ENCODE data around the gene WDR91. TPM values are rescaled to one million over a fixed set of nuclear protein-coding genes. Genes with fewer than 3 reads are reported as not detected.
A peak's percentile ranks its signal among the peaks of the same experiment; 100 is the strongest.

WDR91 gene
- total and polyA plus RNA-seq, 4 donors = 11.3 to 47.8 (median 21.5) TPM

GRCh38 chr7:135201350-135201749, 10.0 kb downstream of the WDR91 start:
- H3K27me3 ChIP-seq (ENCODE audit: control insufficient read depth in 3 of 3, insufficient read depth in 3 of 3, low read length in 2 of 3) = no peaks in the 10 kb centered on the region
- H3K36me3 ChIP-seq (ENCODE audit: control insufficient read depth in 4 of 4, insufficient read depth in 4 of 4, low read length in 4 of 4) = peaks cover 23 to 40% (median 30%) of the 10 kb centered on the region in 4 donors
- DNase-seq (no peak), ATAC-seq (ENCODE audit: insufficient read depth, low FRiP score) (no peak)
- no peak overlapping the region for H3K27ac ChIP-seq (ENCODE audit: low read depth in 1 of 2, low read length in 1 of 2)
- peaks cover 0 to 2% (median 0%) of the 10 kb centered on the region in 4 donors for H3K9me3 ChIP-seq (ENCODE audit: control insufficient read depth in 4 of 4, insufficient read depth in 3 of 4, low read length in 3 of 4)
- 88 to 93% methylated on average over 2 of the region's 2 CpGs for WGBS, 2 donors
- peaks cover 0 to 43% (median 19%) of the 10 kb centered on the region in 5 donors for H3K4me1 ChIP-seq (ENCODE audit: control insufficient read depth in 5 of 5, insufficient read depth in 5 of 5, low read length in 5 of 5)
- H3K4me3 ChIP-seq = no peak overlapping the region
- no peak overlapping the region for H3K9ac ChIP-seq (ENCODE audit: insufficient read depth in 1 of 2, low read length in 2 of 2)
- TF ChIP-seq CTCF (IDR thresholded peaks at IDR 0.05; ENCODE audit: control extremely low read depth, extremely low read depth) = no peak

- no peaks in the 10 kb centered on the region for H3K27me3 ChIP-seq (ENCODE audit: control insufficient read depth in 3 of 3, insufficient read depth in 3 of 3, low read length in 2 of 3)
- peaks cover 0 to 39% (median 19%) of the 10 kb centered on the region in 5 donors for H3K4me1 ChIP-seq (ENCODE audit: control insufficient read depth in 5 of 5, insufficient read depth in 5 of 5, low read length in 5 of 5)
- no peak for ATAC-seq (ENCODE audit: insufficient read depth, low FRiP score)
- no peak overlapping the region for H3K27ac ChIP-seq (ENCODE audit: low read depth in 1 of 2, low read length in 1 of 2)
- H3K36me3 ChIP-seq (ENCODE audit: control insufficient read depth in 4 of 4, insufficient read depth in 4 of 4, low read length in 4 of 4) = peaks cover 23 to 45% (median 33%) of the 10 kb centered on the region in 4 donors
- 74 to 89% methylated on average over 3 of the region's 3 CpGs for WGBS, 2 donors
- no peak for TF ChIP-seq CTCF (IDR thresholded peaks at IDR 0.05; ENCODE audit: control extremely low read depth, extremely low read depth)
- no peak overlapping the region for H3K9ac ChIP-seq (ENCODE audit: insufficient read depth in 1 of 2, low read length in 2 of 2)
- DNase-seq = no peak
- H3K9me3 ChIP-seq (ENCODE audit: control insufficient read depth in 4 of 4, insufficient read depth in 3 of 4, low read length in 3 of 4) = peaks cover 0 to 2% (median 0%) of the 10 kb centered on the region in 4 donors
- H3K4me3 ChIP-seq = no peak overlapping the region
These were observed 10.4 kb downstream of the WDR91 start for GRCh38 chr7:135200821-135201331.

GRCh38 chr7:135199439-135199838, 11.9 kb downstream of the WDR91 start:
- DNase-seq = no peak
- 93 to 97% methylated on average over 4 of the region's 4 CpGs for WGBS, 2 donors
- TF ChIP-seq CTCF (IDR thresholded peaks at IDR 0.05; ENCODE audit: control extremely low read depth, extremely low read depth) = no peak

More at GRCh38 chr7:135199439-135199838, 11.9 kb downstream of the WDR91 start:
- H3K27ac ChIP-seq (ENCODE audit: low read depth in 1 of 2, low read length in 1 of 2) = peak overlapping the region in 1 of 2 donors; percentile 49
- H3K9me3 ChIP-seq (ENCODE audit: control insufficient read depth in 4 of 4, insufficient read depth in 3 of 4, low read length in 3 of 4) = peaks cover 0 to 2% (median 0%) of the 10 kb centered on the region in 4 donors
- H3K4me1 ChIP-seq (ENCODE audit: control insufficient read depth in 5 of 5, insufficient read depth in 5 of 5, low read length in 5 of 5) = peaks cover 0 to 29% (median 11%) of the 10 kb centered on the region in 5 donors
- ATAC-seq (ENCODE audit: insufficient read depth, low FRiP score) = no peak
- H3K27me3 ChIP-seq (ENCODE audit: control insufficient read depth in 3 of 3, insufficient read depth in 3 of 3, low read length in 2 of 3) = no peaks in the 10 kb centered on the region
- peaks cover 21 to 48% (median 35%) of the 10 kb centered on the region in 4 donors for H3K36me3 ChIP-seq (ENCODE audit: control insufficient read depth in 4 of 4, insufficient read depth in 4 of 4, low read length in 4 of 4)
- H3K4me3 ChIP-seq = no peak overlapping the region
- no peak overlapping the region for H3K9ac ChIP-seq (ENCODE audit: insufficient read depth in 1 of 2, low read length in 2 of 2)

All from lung (tissue), 12 donors.